Measurements from ENCODE around the gene AZIN2. TPM values are rescaled to one million over a fixed set of nuclear protein-coding genes. Genes with fewer than 3 reads are reported as not detected.

The AZIN2 gene
- total and polyA plus RNA-seq, 2 of the 8 experiments (the other 6 are each of a cell fraction or from before 2014, with no cell fraction given): 0.22 to 0.91 TPM

DNA sequence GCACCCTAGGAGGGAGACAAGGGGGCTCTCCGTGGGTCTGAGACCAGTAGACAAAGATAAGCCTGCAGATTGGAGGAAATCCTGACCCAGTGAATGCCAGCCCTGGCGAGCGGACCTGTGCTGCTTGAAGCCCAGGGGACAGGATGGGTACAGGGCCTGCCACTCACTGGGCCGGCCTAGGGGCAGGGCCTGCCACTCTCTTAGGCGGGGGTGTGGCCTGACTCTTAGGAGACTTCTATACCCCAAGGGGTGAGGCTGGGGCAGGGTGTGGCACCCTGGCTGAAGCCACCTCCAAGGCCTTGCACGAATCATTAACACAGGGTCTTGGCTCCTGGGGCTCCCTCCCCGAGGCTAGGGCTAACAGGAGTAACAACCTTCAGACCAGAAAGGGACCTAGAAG, 70.2 kb downstream of the AZIN2 start (continued):
- no peak for TF ChIP-seq CHD7 (IDR thresholded peaks at IDR 0.05; ENCODE audit: insufficient replicate concordance, low read length)
- no peak for TF ChIP-seq SIRT6 (IDR thresholded peaks at IDR 0.05; ENCODE audit: low read length)
- no peak for TF ChIP-seq SP4 (IDR thresholded peaks at IDR 0.05; ENCODE audit: low read length)
- TF ChIP-seq NRF1 (IDR thresholded peaks at IDR 0.05; ENCODE audit: low read depth, low read length): no peak

All from H1 (cell line).